ENCODE data around the gene MEI4. TPM values are rescaled to one million over a fixed set of nuclear protein-coding genes. Genes with fewer than 3 reads are reported as not detected.

The MEI4 gene
- polyA plus RNA-seq, 1 donor from 2014 or later, result not detected

GRCh38 chr6:77683515-77683914 is 30.7 kb downstream of the MEI4 start:
- no peaks in the 10 kb centered on the region for H3K27me3 ChIP-seq (ENCODE audit: insufficient read depth, low read depth, low read length)
- no peaks in the 10 kb centered on the region for H3K9me3 ChIP-seq (ENCODE audit: low read length)
- TF ChIP-seq POLR2AphosphoS5 (IDR thresholded peaks at IDR 0.05) (no peak), RAD21 (conservative IDR thresholded peaks at IDR 0.05) (no peak), CTCF (IDR thresholded peaks at IDR 0.05; ENCODE audit: poor library complexity, severe bottlenecking) (no peak), SMC3 (conservative IDR thresholded peaks at IDR 0.05; ENCODE audit: poor library complexity) (no peak)
- no peaks in the 10 kb centered on the region for H3F3A ChIP-seq (ENCODE audit: insufficient read depth, low read length, poor library complexity, severe bottlenecking)
- no peaks in the 10 kb centered on the region for H4K20me1 ChIP-seq (ENCODE audit: insufficient read depth)
- H3K4me2 ChIP-seq (ENCODE audit: low read length), result no peak overlapping the region
- no peaks in the 10 kb centered on the region for H3K36me3 ChIP-seq (ENCODE audit: insufficient read depth, low read length)
- H3K4me3 ChIP-seq (ENCODE audit: low read length), result no peak overlapping the region
- no peak overlapping the region for H2AFZ ChIP-seq (ENCODE audit: low read depth, low read length)
- H3K9ac ChIP-seq (ENCODE audit: low read length), result no peak overlapping the region
- no peaks in the 10 kb centered on the region for H3K79me2 ChIP-seq (replicated peaks; ENCODE audit: insufficient read depth, low read length)
- H3K9me2 ChIP-seq (ENCODE audit: insufficient read depth, low read length), result no peaks in the 10 kb centered on the region
- no peak overlapping the region for H3K27ac ChIP-seq (ENCODE audit: low read length)

- no peaks in the 10 kb centered on the region for H4K20me1 ChIP-seq (ENCODE audit: insufficient read depth)
- H3K27ac ChIP-seq (ENCODE audit: low read length), result no peak overlapping the region
Measured at GRCh38 chr6:77686931-77687330, 34.1 kb downstream of the MEI4 start.

More at GRCh38 chr6:77686931-77687330, 34.1 kb downstream of the MEI4 start:
- Histone ChIP-seq H3K9me2 (ENCODE audit: insufficient read depth, low read length) (no peaks in the 10 kb centered on the region), H2AFZ (ENCODE audit: low read depth, low read length) (no peak overlapping the region), H3K36me3 (ENCODE audit: insufficient read depth, low read length) (no peaks in the 10 kb centered on the region), H3K79me2 (replicated peaks; ENCODE audit: insufficient read depth, low read length) (no peaks in the 10 kb centered on the region), H3K9me3 (ENCODE audit: low read length) (no peaks in the 10 kb centered on the region), H3K27me3 (ENCODE audit: insufficient read depth, low read depth, low read length) (no peaks in the 10 kb centered on the region), H3F3A (ENCODE audit: insufficient read depth, low read length, poor library complexity, severe bottlenecking) (no peaks in the 10 kb centered on the region), H3K4me2 (ENCODE audit: low read length) (no peak overlapping the region), H3K4me3 (ENCODE audit: low read length) (no peak overlapping the region), H3K9ac (ENCODE audit: low read length) (no peak overlapping the region)
- TF ChIP-seq MXI1 (conservative IDR thresholded peaks at IDR 0.05; ENCODE audit: poor library complexity, severe bottlenecking), result no peak
- TF ChIP-seq RAD21 (conservative IDR thresholded peaks at IDR 0.05), result no peak
- no peak for TF ChIP-seq SMC3 (conservative IDR thresholded peaks at IDR 0.05; ENCODE audit: poor library complexity)
- TF ChIP-seq CTCF (IDR thresholded peaks at IDR 0.05; ENCODE audit: poor library complexity, severe bottlenecking), result no peak
- TF ChIP-seq POLR2AphosphoS5 (IDR thresholded peaks at IDR 0.05), result no peak
- no peak for TF ChIP-seq TAF1 (IDR thresholded peaks at IDR 0.05; ENCODE audit: low read depth)
- TF ChIP-seq REST (IDR thresholded peaks at IDR 0.05; ENCODE audit: borderline replicate concordance), result no peak
- no peak for TF ChIP-seq EP300 (conservative IDR thresholded peaks at IDR 0.05; ENCODE audit: poor library complexity, severe bottlenecking)
- no peak for TF ChIP-seq EZH2 (IDR thresholded peaks at IDR 0.05; ENCODE audit: borderline replicate concordance, insufficient read depth, low read length, poor library complexity, severe bottlenecking)
